NCI-H748 (cell line): ENCODE measurements around the gene CDKN2B.

Experiments
- DNase-seq: peaks from one replicate; lab custom pipeline; 2025; ENCODE audit not compliant: unreplicated experiment; lab: John Stamatoyannopoulos, UW

Gene CDKN2B

GRCh38 chr9:22035591-22036011, 26.5 kb upstream of the CDKN2B start:
- no peak for DNase-seq

GRCh38 chr9:22033012-22033630, 24.0 kb upstream of the CDKN2B start:
- DNase-seq: no peak

- DNase-seq: no peak
These were observed 22.7 kb upstream of the CDKN2B start for GRCh38 chr9:22031655-22032411.

- DNase-seq: no peak
These were observed 21.0 kb upstream of the CDKN2B start for GRCh38 chr9:22030101-22030598.

- DNase-seq: no peak
These were observed 20.1 kb upstream of the CDKN2B start for GRCh38 chr9:22029231-22029630.

GRCh38 chr9:22028394-22028793, 19.3 kb upstream of the CDKN2B start:
- no peak for DNase-seq

GRCh38 chr9:22026696-22027095, 17.6 kb upstream of the CDKN2B start:
- DNase-seq: no peak

GRCh38 chr9:22022396-22022795, 13.3 kb upstream of the CDKN2B start:
- DNase-seq: no peak

GRCh38 chr9:22010866-22011625, 1.9 kb upstream of the CDKN2B start:
- no peak for DNase-seq

GRCh38 chr9:22009506-22009867, 382 bp upstream of the CDKN2B start:
- DNase-seq: no peak

GRCh38 chr9:22008384-22008716, 755 bp downstream of the CDKN2B start:
- DNase-seq: no peak

GRCh38 chr9:22005702-22006606, 3.2 kb downstream of the CDKN2B start:
- no peak for DNase-seq

- DNase-seq: peak; percentile 18
These were observed 3.9 kb downstream of the CDKN2B start for GRCh38 chr9:22005021-22005701.

- DNase-seq: no peak
These were observed 7.1 kb downstream of the CDKN2B start for GRCh38 chr9:22002038-22002437.

- no peak for DNase-seq
These were observed 11.1 kb downstream of the CDKN2B start for GRCh38 chr9:21998026-21998425.

- no peak for DNase-seq
These were observed 11.6 kb downstream of the CDKN2B start for GRCh38 chr9:21997480-21997879.

GRCh38 chr9:21996858-21997257, 12.2 kb downstream of the CDKN2B start:
- peak; percentile 62 for DNase-seq

- peak; percentile 75 for DNase-seq
These were observed 12.7 kb downstream of the CDKN2B start for GRCh38 chr9:21996438-21996837.

GRCh38 chr9:21995666-21996398, 13.3 kb downstream of the CDKN2B start:
- peak; percentile 76 for DNase-seq
